H1 (cell line): ENCODE results near the gene RNF186. TPM values are rescaled to one million over a fixed set of nuclear protein-coding genes. Genes with fewer than 3 reads are reported as not detected.

Source experiments
- CTCF ChIA-PET: fragments of 300-600 bp; sonication (Branson Sonifier 250); formaldehyde crosslinking; loops from one replicate; lab custom pipeline; 2021; ENCODE audit not compliant: partially characterized antibody; lab: Charles Lee
- POLR2A ChIA-PET: fragments of 300-600 bp; sonication (Branson Sonifier 250); formaldehyde crosslinking; loops from one replicate; lab custom pipeline; 2021; ENCODE audit warnings: inconsistent platforms; ENCODE audit not compliant: partially characterized antibody; lab: Charles Lee
- DNase-seq, 2 experiments: peaks; one replicate each; pipeline versions ENCODE4 v3.0.0 to v3.0.0-alpha.2; 2010 to 2022; ENCODE audit warnings: low spot score in 2 of 2, low read depth in 1 of 2, mixed read lengths in 1 of 2
- FAIRE-seq: peaks from 2 replicates; lab custom pipeline; 2011; peaks lifted over from hg19 to GRCh38; lab: Jason Lieb, UNC
- H2AFZ ChIP-seq: 2 replicates; pipeline ENCODE4 v1.8.1; 2012; ENCODE audit warnings: low read length, inconsistent platforms
- H2AK5ac ChIP-seq: 2 replicates; pipeline ENCODE4 v1.6.1; 2013; ENCODE audit warnings: low read depth, low read length
- H2BK120ac ChIP-seq: replicated peaks from 2 replicates; pipeline ENCODE3; 2013; ENCODE audit warnings: low read depth, low read length, inconsistent platforms
- H2BK12ac ChIP-seq: 2 replicates; pipeline ENCODE4 v1.6.1; 2013; ENCODE audit warnings: low read depth, low read length
- H2BK15ac ChIP-seq: 2 replicates; pipeline ENCODE4 v1.6.1; 2013; ENCODE audit warnings: low read length
- H2BK20ac ChIP-seq: 2 replicates; pipeline ENCODE4 v1.6.1; 2013; ENCODE audit warnings: low read length
- H2BK5ac ChIP-seq: 2 replicates; pipeline ENCODE4 v1.6.1; 2013; ENCODE audit warnings: low read depth, low read length
- H3K14ac ChIP-seq: 2 replicates; pipeline ENCODE4 v1.6.1; 2013; ENCODE audit warnings: inconsistent platforms; ENCODE audit not compliant: insufficient read length
- H3K18ac ChIP-seq: 2 replicates; pipeline ENCODE4 v1.6.1; 2013; ENCODE audit warnings: low read length; ENCODE audit errors: extremely low read depth
- H3K23ac ChIP-seq: 2 replicates; pipeline ENCODE4 v1.6.1; 2013; ENCODE audit warnings: inconsistent platforms; ENCODE audit not compliant: insufficient read length
- H3K23me2 ChIP-seq: 2 replicates; pipeline ENCODE4 v1.6.1; 2013; ENCODE audit warnings: low read depth, low read length
- H3K27ac ChIP-seq: 2 replicates; pipeline ENCODE4 v1.6.1; 2011; ENCODE audit warnings: low read depth, low read length, inconsistent platforms
- H3K27me3 ChIP-seq, 4 experiments: replicated peaks in 1 of 4; 1 replicate in 1 of 4; 2 replicates in 3 of 4; pipeline versions ENCODE4 v1.6.1 to v1.8.1; 2011 to 2013; ENCODE audit warnings: low read length in 3 of 4, mild to moderate bottlenecking in 3 of 4, inconsistent platforms in 2 of 4, mixed read lengths in 2 of 4, moderate library complexity in 1 of 4; ENCODE audit not compliant: control insufficient read depth in 3 of 4, insufficient read depth in 3 of 4; ENCODE audit errors: extremely low read depth in 1 of 4
- H3K36me3 ChIP-seq, 4 experiments: 2 replicates each; pipeline versions ENCODE4 v1.6.1 to v1.8.1; 2011 to 2013; ENCODE audit warnings: mild to moderate bottlenecking in 4 of 4, low read length in 3 of 4, moderate library complexity in 2 of 4, control low read depth in 1 of 4, inconsistent platforms in 1 of 4; ENCODE audit not compliant: insufficient read depth in 4 of 4, control insufficient read depth in 2 of 4
- H3K4ac ChIP-seq: replicated peaks from 2 replicates; pipeline ENCODE3; 2013; ENCODE audit warnings: low read length, low read depth, mixed read lengths, inconsistent platforms; ENCODE audit not compliant: insufficient read length
- H3K4me1 ChIP-seq, 4 experiments: replicated peaks in 1 of 4; 1 replicate in 1 of 4; 2 replicates in 3 of 4; pipeline versions ENCODE4 v1.6.1 to v1.8.1; 2011 to 2013; ENCODE audit warnings: low read length in 3 of 4, inconsistent platforms in 2 of 4, mixed read lengths in 1 of 4; ENCODE audit not compliant: insufficient read depth in 4 of 4, control insufficient read depth in 3 of 4
- H3K4me2 ChIP-seq, 2 experiments: 2 replicates each; pipeline versions ENCODE4 v1.6.1 to v1.8.1; 2011 to 2013; ENCODE audit warnings: low read depth in 2 of 2, low read length in 2 of 2, control low read depth in 1 of 2, inconsistent platforms in 1 of 2, mild to moderate bottlenecking in 1 of 2; ENCODE audit not compliant: insufficient read depth in 1 of 2
- H3K4me3 ChIP-seq, 4 experiments: fragments of 200-600, 300-600 bp in 1 of 4; sonication (generic), shearing (Covaris generic), sonication (Bioruptor Twin) in 1 of 4; 2 replicates each; pipeline versions ENCODE4 v1.5.1 to v1.8.1; 2011 to 2016; ENCODE audit warnings: low read length in 4 of 4, low read depth in 3 of 4, control low read depth in 2 of 4, inconsistent platforms in 2 of 4, mild to moderate bottlenecking in 2 of 4, mixed read lengths in 1 of 4, moderate library complexity in 1 of 4; ENCODE audit not compliant: insufficient read depth in 2 of 4; ENCODE audit errors: extremely low read depth in 1 of 4
- H3K56ac ChIP-seq: replicated peaks from 2 replicates; pipeline ENCODE3; 2013; ENCODE audit warnings: low read depth, mild to moderate bottlenecking, mixed read lengths, low read length, inconsistent platforms; ENCODE audit not compliant: insufficient read length
- H3K79me1 ChIP-seq: 2 replicates; pipeline ENCODE4 v1.6.1; 2013; ENCODE audit warnings: low read depth, low read length, control low read depth
- H3K79me2 ChIP-seq, 2 experiments: 2 replicates each; pipeline versions ENCODE4 v1.6.1 to v1.8.1; 2012 to 2013; ENCODE audit warnings: low read length in 2 of 2, mild to moderate bottlenecking in 2 of 2, inconsistent platforms in 1 of 2; ENCODE audit not compliant: insufficient read depth in 2 of 2, control insufficient read depth in 1 of 2
- H3K9ac ChIP-seq, 4 experiments: replicated peaks in 1 of 4; 1 replicate in 1 of 4; 2 replicates in 3 of 4; pipeline versions ENCODE4 v1.6.1 to v1.8.1; 2011 to 2013; ENCODE audit warnings: low read depth in 3 of 4, low read length in 3 of 4, control low read depth in 2 of 4, mild to moderate bottlenecking in 2 of 4, moderate library complexity in 2 of 4, inconsistent platforms in 1 of 4; ENCODE audit errors: extremely low read depth in 1 of 4
- H3K9me3 ChIP-seq, 2 experiments: 2 replicates each; pipeline versions ENCODE4 v1.6.1 to v1.8.1; 2012 to 2013; ENCODE audit warnings: mild to moderate bottlenecking in 2 of 2, moderate library complexity in 2 of 2, control low read depth in 1 of 2, inconsistent platforms in 1 of 2, low read depth in 1 of 2, low read length in 1 of 2, mixed read lengths in 1 of 2; ENCODE audit not compliant: insufficient read depth in 2 of 2
- H4K20me1 ChIP-seq, 2 experiments: replicated peaks in 1 of 2; 2 replicates each; pipeline versions ENCODE3 to v1.8.1; 2011 to 2013; ENCODE audit warnings: inconsistent platforms in 2 of 2, low read length in 2 of 2, mild to moderate bottlenecking in 1 of 2; ENCODE audit not compliant: insufficient read depth in 2 of 2, control insufficient read depth in 1 of 2
- H4K5ac ChIP-seq: 2 replicates; pipeline ENCODE4 v1.6.1; 2013; ENCODE audit warnings: low read length, low read depth, mixed read lengths, inconsistent platforms; ENCODE audit not compliant: insufficient read length
- H4K8ac ChIP-seq: 2 replicates; pipeline ENCODE4 v1.8.0; 2013; ENCODE audit warnings: mild to moderate bottlenecking, moderate library complexity, low read length, inconsistent platforms; ENCODE audit not compliant: insufficient read depth; ENCODE audit errors: extremely low read depth
- H4K91ac ChIP-seq: replicated peaks from 2 replicates; pipeline ENCODE3; 2013; ENCODE audit warnings: low read length, mixed read lengths, inconsistent platforms; ENCODE audit not compliant: insufficient read length
- BCL11A ChIP-seq, 2 experiments: IDR thresholded peaks; one replicate each; pipeline ENCODE4 v1.6.1; 2011; ENCODE audit warnings: low read depth in 2 of 2, low read length in 2 of 2, mild to moderate bottlenecking in 2 of 2
- CTBP2 ChIP-seq: IDR thresholded peaks from 2 replicates; pipeline ENCODE4 v1.7.0; 2011; ENCODE audit warnings: borderline replicate concordance, mild to moderate bottlenecking, moderate library complexity, mixed read lengths, low read length; ENCODE audit not compliant: insufficient read depth, insufficient read length
- EGR1 ChIP-seq: IDR thresholded peaks from 2 replicates; pipeline ENCODE4 v1.6.1; 2011; ENCODE audit warnings: low read depth, low read length, borderline replicate concordance
- EP300 ChIP-seq, 2 experiments: IDR thresholded peaks; 1 replicate in 1 of 2; 2 replicates in 1 of 2; pipeline ENCODE4 v1.6.1; 2011 to 2012; ENCODE audit warnings: low read depth in 2 of 2, low read length in 2 of 2, mild to moderate bottlenecking in 2 of 2, borderline replicate concordance in 1 of 2, inconsistent platforms in 1 of 2, moderate library complexity in 1 of 2
- EZH2 ChIP-seq: fragments of 200-600 bp; sonication (generic); IDR thresholded peaks from 2 replicates; pipeline ENCODE4 v1.7.1; 2012; ENCODE audit warnings: low read depth, mild to moderate bottlenecking, moderate library complexity, low read length, inconsistent platforms; ENCODE audit not compliant: severe bottlenecking
- GTF2F1 ChIP-seq: IDR thresholded peaks from 2 replicates; pipeline ENCODE4 v1.6.1; 2012; ENCODE audit warnings: low read depth, low read length, improper control_type of control experiment, borderline replicate concordance
- HDAC6 ChIP-seq: IDR thresholded peaks from one replicate; pipeline ENCODE4 v1.7.1; 2012; ENCODE audit warnings: low read depth, mild to moderate bottlenecking, inconsistent platforms, low read length, moderate library complexity
- MAFK ChIP-seq: IDR thresholded peaks from 2 replicates; pipeline ENCODE4 v1.6.1; 2012; ENCODE audit warnings: low read depth, mild to moderate bottlenecking, improper control_type of control experiment, low read length
- PHF8 ChIP-seq: fragments of 200-600 bp; sonication (generic); conservative IDR thresholded peaks from 2 replicates; pipeline ENCODE4 v1.7.1; 2012; ENCODE audit warnings: low read depth, mild to moderate bottlenecking, inconsistent platforms, low read length, moderate library complexity
- RAD21 ChIP-seq, 2 experiments: IDR thresholded peaks in 1 of 2; conservative IDR thresholded peaks in 1 of 2; 2 replicates each; pipeline ENCODE4 v1.6.1; 2011; ENCODE audit warnings: low read depth in 2 of 2, low read length in 2 of 2, improper control_type of control experiment in 1 of 2, inconsistent platforms in 1 of 2, mild to moderate bottlenecking in 1 of 2, moderate library complexity in 1 of 2
- SP1 ChIP-seq: IDR thresholded peaks from 2 replicates; pipeline ENCODE4 v1.6.1; 2011; ENCODE audit warnings: low read depth, low read length
- TAF1 ChIP-seq: IDR thresholded peaks from 2 replicates; pipeline ENCODE4 v1.6.1; 2011; ENCODE audit warnings: mild to moderate bottlenecking, low read depth, low read length
- polyA plus RNA-seq, 7 experiments: library from polyadenylated mRNA; depleted of rRNA in 3 of 7; stranded (reverse) in 5 of 7; unstranded in 2 of 7; fragments of >200 nt in 5 of 7; fragments of 200-250 nt in 2 of 7; gene quantifications; 1 replicate in 5 of 7; 2 replicates in 1 of 7; 4 replicates in 1 of 7; pipeline versions ENCODE4 v1.2.1 to v1.2.3, GENCODE V29; 2011 to 2013; ENCODE audit warnings: missing spikeins in 2 of 7, mixed read lengths in 2 of 7
- total RNA-seq: library from RNA; stranded (reverse); fragmentation: NEBNext Ultra II Directional; extraction: Animal tissue kit (Norgen Biotek cat#: 25700); gene quantifications from 2 replicates; pipeline ENCODE4 v1.2.1, GENCODE V29; 2021
- TF ChIP-seq, protein P1 (sequence below): IDR thresholded peaks from 2 replicates; pipeline ENCODE4 v1.6.1; 2012; ENCODE audit warnings: inconsistent platforms
- TF ChIP-seq, protein P2 (sequence below): IDR thresholded peaks from 2 replicates; pipeline ENCODE4 v1.6.1; 2012; ENCODE audit warnings: inconsistent platforms

RNF186 gene
- total and polyA plus RNA-seq, 2 of the 8 experiments (the other 6 are each of a cell fraction or from before 2014, with no cell fraction given) = not detected

- H2BK12ac ChIP-seq = no peak overlapping the region
- POLR2A ChIA-PET = no interaction called here
- FAIRE-seq (no peak), DNase-seq (no peak)
- no peak overlapping the region for H4K5ac ChIP-seq
- H3K4me1 ChIP-seq = no peaks in the 10 kb centered on the region
- H3K18ac ChIP-seq = no peak overlapping the region
- no peaks in the 10 kb centered on the region for H3K79me1 ChIP-seq
- no peak overlapping the region for H2BK20ac ChIP-seq
- no peak overlapping the region for H2BK15ac ChIP-seq
- CTCF ChIA-PET = interaction anchor here (0.7 kb wide), 1 partner anchor 14 kb away, joined by 3 read pairs; no protein-coding TSS in a partner anchor
- no peaks in the 10 kb centered on the region for H3K23me2 ChIP-seq
- no peak overlapping the region for H3K14ac ChIP-seq
- no peak overlapping the region for H3K27ac ChIP-seq
- H3K4me3 ChIP-seq = no peak overlapping the region
- no peaks in the 10 kb centered on the region for H3K27me3 ChIP-seq
- no peak overlapping the region for H4K91ac ChIP-seq
- no peak overlapping the region for H3K4ac ChIP-seq
- no peak overlapping the region for H2AK5ac ChIP-seq
- no peak overlapping the region for H3K56ac ChIP-seq
- no peak overlapping the region for H3K23ac ChIP-seq
- no peak overlapping the region for H2BK120ac ChIP-seq
- no peaks in the 10 kb centered on the region for H3K79me2 ChIP-seq
- H4K8ac ChIP-seq = no peak overlapping the region
- H3K9ac ChIP-seq = no peak overlapping the region
- H3K4me2 ChIP-seq = no peak overlapping the region
- H3K9me3 ChIP-seq = no peaks in the 10 kb centered on the region
- no peak overlapping the region for H2AFZ ChIP-seq
- no peak overlapping the region for H2BK5ac ChIP-seq
- H4K20me1 ChIP-seq = no peaks in the 10 kb centered on the region
- H3K36me3 ChIP-seq = no peaks in the 10 kb centered on the region
- TF ChIP-seq, protein P1, sequence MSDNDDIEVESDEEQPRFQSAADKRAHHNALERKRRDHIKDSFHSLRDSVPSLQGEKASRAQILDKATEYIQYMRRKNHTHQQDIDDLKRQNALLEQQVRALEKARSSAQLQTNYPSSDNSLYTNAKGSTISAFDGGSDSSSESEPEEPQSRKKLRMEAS = no peak
- TF ChIP-seq GTF2F1 (no peak), RAD21 (IDR thresholded peaks at IDR 0.05 in 1 of 2, conservative IDR thresholded peaks at IDR 0.05 in 1 of 2; ENCODE audit: low read depth in 2 of 2, low read length in 2 of 2) (no peak), SP1 (no peak), MAFK (no peak), TAF1 (no peak), CTBP2 (no peak), BCL11A (IDR thresholded peaks at IDR 0.05; ENCODE audit: low read depth in 2 of 2, low read length in 2 of 2) (no peak), PHF8 (no peak), HDAC6 (no peak), EP300 (IDR thresholded peaks at IDR 0.05; ENCODE audit: borderline replicate concordance in 1 of 2, low read depth in 2 of 2, low read length in 2 of 2) (no peak), EGR1 (no peak), EZH2 (no peak)
- TF ChIP-seq, protein P2, sequence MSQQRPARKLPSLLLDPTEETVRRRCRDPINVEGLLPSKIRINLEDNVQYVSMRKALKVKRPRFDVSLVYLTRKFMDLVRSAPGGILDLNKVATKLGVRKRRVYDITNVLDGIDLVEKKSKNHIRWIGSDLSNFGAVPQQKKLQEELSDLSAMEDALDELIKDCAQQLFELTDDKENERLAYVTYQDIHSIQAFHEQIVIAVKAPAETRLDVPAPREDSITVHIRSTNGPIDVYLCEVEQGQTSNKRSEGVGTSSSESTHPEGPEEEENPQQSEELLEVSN = no peak
These were observed 25.1 kb upstream of the RNF186 start for GRCh38 chr1:19840228-19840627.
